Astrocyte of the cerebellum (primary cell): Measurements from ENCODE around the gene TM9SF1.

ENCODE experiments used
- DNase-seq: peaks from one replicate; pipeline ENCODE4 v3.0.0-alpha.2; 2011; ENCODE audit warnings: low read depth
- H3K4me3 ChIP-seq: 2 replicates; pipeline ENCODE4 v1.5.1; 2011; ENCODE audit warnings: mild to moderate bottlenecking, low read depth, low read length, moderate library complexity
- CTCF ChIP-seq: IDR thresholded peaks from 2 replicates; pipeline ENCODE4 v1.5.1; 2012; ENCODE audit warnings: low read length, low read depth, moderate library complexity, mild to moderate bottlenecking; ENCODE audit errors: missing control alignments
- in situ Hi-C: cut with HindIII; loops from 2 replicates; pipeline ENCODE4 v1.10.0; 2017; ENCODE audit warnings: low sequenced_read_pairs

The TM9SF1 gene

DNA sequence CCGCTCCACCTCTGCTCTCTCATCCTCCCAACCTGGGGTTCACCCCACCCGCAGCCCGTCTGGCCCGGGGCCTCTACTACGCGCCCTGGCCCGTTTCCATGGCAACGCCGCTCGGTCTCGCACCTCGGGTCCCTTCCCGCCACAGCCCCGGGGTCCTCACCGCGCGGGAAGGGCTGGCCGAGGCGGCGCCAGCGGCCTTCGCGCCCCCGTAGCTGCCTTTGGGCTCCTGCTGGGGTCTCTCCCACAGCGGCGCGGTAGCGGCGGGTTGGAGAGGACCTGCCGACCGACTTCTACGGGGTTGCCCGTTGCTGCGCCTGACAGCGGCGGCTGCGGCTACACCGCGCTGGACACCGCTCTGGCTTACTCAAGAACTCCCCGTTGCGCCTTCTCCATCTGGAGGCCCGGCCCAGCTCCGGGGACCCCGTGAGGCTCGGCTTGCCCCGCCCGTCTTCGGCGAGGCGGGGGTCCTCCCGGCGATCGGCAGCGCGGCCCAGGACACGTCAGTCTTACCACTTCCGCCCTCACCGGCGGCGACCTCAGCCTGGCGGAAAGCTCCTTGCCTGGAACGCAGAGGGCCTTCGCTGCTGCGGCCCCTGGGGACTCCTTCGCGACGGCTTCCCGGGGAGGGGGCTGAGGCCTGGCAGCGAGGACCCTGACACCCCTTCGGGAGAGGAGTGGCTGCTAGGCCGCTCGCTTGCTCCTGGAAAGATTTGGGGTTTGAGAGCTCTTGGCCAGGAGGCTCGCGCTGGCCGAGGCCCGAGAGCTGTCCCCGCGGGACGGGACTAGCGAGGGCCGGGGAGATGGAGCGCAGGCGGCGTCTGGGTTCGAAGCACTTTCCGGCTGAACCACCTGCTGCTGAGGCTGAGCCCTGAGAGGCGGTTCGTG, at the start of gene TM9SF1:
Gene TM9SF1, minus strand, starts transcription at position 256 of the 885 bp plus-strand sequence. CDS start 422 bp downstream, outside the sequence.
- peak; percentile 64 for DNase-seq
- TF ChIP-seq CTCF, result no peak
- peak within 1 kb of the TSS; percentile 86 for H3K4me3 ChIP-seq
- in situ Hi-C loops, result no loop called here

- H3K4me3 ChIP-seq, result peak overlapping the region; percentile 73
- TF ChIP-seq CTCF, result no peak
- DNase-seq, result no peak
- in situ Hi-C loops, result no loop called here
Measured at GRCh38 chr14:24243336-24243836, 48.1 kb upstream of the TM9SF1 start.

GRCh38 chr14:24241829-24242443, 46.7 kb upstream of the TM9SF1 start:
- TF ChIP-seq CTCF, result peak; percentile 51
- H3K4me3 ChIP-seq, result peak overlapping the region; percentile 73
- in situ Hi-C loops, result no loop called here
- peak; percentile 75 for DNase-seq

- no peak overlapping the region for H3K4me3 ChIP-seq
- in situ Hi-C loops, result no loop called here
- TF ChIP-seq CTCF, result no peak
- DNase-seq, result no peak
Measured at GRCh38 chr14:24240110-24240918, 45.1 kb upstream of the TM9SF1 start.

DNA sequence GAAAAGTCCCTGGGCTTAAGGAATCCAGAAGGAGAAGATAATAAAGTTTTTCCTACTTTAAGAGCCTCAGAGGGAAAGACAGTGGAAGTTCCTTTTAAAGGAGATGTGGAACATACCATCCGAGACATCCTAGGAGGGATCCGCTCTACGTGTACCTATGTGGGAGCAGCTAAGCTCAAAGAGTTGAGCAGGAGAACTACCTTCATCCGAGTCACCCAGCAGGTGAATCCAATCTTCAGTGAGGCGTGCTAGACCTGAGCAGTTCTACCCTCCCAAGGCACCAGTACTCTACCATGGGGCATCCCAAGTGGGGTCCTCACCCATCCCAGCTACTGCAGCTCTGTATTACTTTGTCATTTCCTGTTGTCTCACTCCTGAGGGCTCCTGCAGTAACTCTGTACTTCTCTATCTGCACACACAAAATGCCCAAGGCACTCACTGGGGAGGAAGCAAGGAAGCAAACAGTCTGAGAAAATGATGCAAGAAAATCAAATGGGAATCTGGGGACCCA, 43.3 kb upstream of the TM9SF1 start:
- H3K4me3 ChIP-seq, result no peak overlapping the region
- no peak for DNase-seq
- in situ Hi-C loops, result no loop called here
- no peak for TF ChIP-seq CTCF

GRCh38 chr14:24238123-24238522, 42.9 kb upstream of the TM9SF1 start:
- no peak for TF ChIP-seq CTCF
- DNase-seq, result no peak
- in situ Hi-C loops, result no loop called here
- H3K4me3 ChIP-seq, result no peak overlapping the region
